ENCODE measurements around the gene FGF14.
A peak's percentile ranks its signal among the peaks of the same experiment; 100 is the strongest.
"Not testable (repeated sequence)": the region's sequence is repeated elsewhere in the genome, so short reads cannot be mapped to it uniquely, and the experiment has no call there.

The FGF14 gene

GRCh38 chr13:101838323-101838722 lies 563.5 kb downstream of the FGF14 start:
- peak; percentile 77 for DNase-seq

DNA sequence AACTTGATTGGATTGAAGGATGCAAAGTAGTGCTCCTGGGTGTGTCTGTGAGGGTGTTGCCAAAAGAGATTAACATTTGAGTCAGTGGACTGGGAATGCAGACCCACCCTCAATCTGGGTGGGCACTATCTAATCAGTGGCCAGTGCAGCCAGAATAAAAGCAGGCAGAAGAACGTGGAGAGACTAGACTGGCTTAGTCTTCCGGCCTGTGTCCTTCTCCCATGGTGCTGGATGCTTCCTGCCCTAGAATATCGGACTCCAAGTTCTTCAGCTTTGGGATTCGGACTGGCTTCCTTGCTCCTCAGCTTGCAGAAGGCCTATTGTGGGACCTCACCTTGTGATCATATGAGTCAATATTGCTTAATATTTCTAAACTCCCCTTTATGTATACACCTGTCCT lies 564.1 kb downstream of the FGF14 start:
- DNase-seq, result not testable (repeated sequence)

DNA sequence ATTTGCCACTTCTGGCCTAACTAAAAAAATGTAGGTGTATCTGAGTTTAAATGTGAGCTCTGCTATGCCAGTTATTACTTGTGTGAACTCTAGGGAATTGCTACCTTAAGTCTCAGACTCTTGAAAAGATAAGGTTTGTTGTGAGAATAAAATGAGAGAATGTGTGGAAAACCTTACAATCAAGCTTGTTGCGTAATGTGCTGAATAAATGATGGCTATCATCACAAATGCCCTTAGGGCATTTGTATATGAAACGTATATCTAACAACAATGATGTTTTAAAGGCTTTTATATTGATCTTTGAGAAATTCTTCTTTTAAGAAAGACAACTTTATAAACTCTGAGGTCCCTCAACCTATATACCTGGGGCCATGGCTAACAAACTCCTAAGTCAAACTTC lies 564.6 kb downstream of the FGF14 start:
- no peak for DNase-seq

DNA sequence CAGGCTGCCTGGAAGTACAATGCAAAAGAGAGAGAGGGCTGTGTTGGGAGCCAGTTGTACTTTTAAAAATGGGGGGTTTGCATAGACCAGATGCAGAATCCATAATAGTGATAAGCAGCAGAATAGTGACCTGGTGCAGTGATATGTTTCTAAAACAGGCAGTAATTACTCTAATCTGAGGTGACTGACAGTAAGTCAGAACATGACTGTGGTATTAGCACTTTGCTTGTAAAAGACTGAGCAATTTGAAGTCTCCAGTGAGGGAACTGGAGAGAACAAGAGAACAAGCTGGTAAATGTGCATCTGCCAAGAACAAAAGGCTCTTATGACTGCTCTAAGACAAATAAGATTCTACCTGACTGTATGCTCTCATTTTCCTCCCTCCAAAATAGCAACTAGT lies 565.9 kb downstream of the FGF14 start:
- no peak for DNase-seq

DNA sequence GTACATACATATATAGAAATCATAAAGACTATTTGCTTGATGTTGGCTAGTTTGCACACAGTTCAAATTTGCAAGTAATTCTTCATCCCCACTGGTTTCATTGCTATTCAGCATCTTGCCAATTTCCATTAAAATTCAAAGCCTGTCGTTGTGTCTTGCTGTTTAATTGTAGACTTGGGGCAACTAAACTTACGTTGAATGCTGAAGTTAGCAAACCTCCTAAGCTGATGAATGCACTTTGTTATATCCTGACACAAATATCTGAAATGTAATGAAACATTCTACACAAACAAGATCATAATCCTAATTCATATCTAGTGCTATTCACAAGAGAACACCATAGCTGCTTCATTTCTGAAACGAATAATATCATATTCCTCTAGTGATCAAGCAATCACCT lies 568.2 kb downstream of the FGF14 start:
- no peak for DNase-seq

- DNase-seq, result no peak
Observed at GRCh38 chr13:101830035-101830434, 571.8 kb downstream of the FGF14 start.

GRCh38 chr13:101829484-101829883 lies 572.4 kb downstream of the FGF14 start:
- no peak for DNase-seq

DNA sequence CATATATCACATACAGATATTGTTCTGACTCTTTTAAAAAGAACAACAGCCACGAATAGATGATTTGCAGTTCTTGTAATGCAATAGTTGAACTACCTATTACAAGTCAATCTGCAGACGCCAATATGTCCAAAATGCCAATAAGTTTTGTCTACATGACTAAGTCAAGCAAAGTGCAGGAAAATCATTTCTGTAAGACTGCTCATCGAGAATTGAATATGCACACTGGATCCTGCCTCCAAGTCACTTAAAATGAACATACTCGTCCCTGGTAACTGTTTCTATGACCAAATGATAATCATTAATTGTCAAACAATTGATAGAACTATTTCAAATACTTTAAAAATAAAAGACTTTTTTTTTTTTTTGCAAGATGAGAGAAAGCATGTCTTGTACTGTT lies 573.7 kb downstream of the FGF14 start:
- no peak for DNase-seq

GRCh38 chr13:101817898-101818297 lies 584.0 kb downstream of the FGF14 start:
- DNase-seq, result no peak

DNA sequence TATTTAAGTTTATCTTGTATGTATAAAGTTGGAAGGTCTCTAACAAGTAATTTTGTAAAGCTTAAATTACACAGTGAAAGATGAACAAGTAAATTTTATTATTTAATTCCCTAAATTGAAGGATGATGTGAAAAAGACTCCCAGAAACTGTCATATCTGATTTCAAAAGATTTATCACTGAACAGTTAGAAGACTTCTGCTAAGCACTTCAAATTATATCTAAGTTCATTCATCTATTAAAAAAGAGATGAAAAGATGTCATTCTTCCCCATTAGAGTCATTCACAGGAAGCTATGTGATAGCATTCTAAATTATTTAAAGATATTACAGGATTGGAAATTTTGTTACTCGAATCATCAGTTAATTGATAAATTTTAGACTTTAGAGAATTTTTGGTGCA lies 590.0 kb downstream of the FGF14 start:
- DNase-seq, result no peak

GRCh38 chr13:101811284-101811839 lies 590.5 kb downstream of the FGF14 start:
- no peak for DNase-seq

GRCh38 chr13:101799196-101799595 lies 602.7 kb downstream of the FGF14 start:
- no peak for DNase-seq

GRCh38 chr13:101798437-101798836 lies 603.4 kb downstream of the FGF14 start:
- no peak for DNase-seq

DNA sequence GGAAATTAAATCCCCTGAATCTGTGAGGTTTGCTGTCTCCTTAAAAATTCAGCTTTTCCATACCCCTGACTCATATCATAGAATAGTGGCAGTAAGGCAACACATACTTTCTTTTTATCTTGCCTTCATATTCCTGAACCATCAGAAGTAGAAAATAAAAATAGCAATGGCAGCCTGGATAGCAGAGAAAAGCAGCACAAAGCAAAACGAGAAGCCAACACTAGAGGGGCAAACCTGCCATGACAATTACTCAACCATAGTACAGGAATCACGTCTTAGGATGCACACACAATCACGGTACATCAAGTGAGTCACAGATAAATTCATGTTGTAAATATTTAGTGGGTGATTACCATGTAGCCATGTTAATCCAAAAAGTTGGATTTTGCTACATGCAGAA lies 606.4 kb downstream of the FGF14 start:
- DNase-seq, result no peak

DNA sequence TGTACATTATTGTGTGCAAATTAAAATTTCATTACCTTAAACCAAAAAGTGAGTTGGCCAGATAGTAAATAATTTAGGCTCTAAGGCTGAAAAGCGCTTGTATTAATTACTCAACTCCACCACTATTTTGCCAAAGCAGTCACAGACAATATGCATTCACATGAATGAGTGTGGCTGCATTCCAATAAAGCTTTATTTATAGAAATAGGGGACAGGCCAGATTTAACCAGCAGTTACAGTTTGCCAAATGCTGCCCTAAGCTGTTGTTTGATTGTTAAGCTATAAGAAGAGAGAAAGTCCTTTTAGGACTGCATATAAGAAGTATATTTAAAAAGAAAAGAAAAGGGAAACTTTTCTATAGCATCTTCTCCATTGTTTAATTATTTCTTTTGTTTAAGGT lies 606.8 kb downstream of the FGF14 start:
- no peak for DNase-seq

DNA sequence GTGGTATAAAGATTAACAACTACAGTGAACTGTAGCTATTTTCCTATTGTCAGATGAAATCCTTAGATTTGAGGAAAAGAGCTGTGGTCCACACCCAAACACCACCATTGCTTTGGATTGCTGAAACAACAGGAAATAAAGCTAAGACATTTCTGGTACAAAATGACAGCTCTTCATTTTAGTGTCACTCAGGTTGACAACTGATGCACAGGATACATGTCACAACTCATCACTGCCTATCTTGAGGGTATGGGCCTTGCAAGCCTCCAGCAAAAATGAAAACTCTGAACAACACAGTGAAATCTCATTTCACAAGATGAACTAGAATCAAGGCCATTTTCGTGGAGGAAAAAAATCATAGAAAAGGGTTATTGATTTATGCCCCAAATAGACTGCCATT lies 609.7 kb downstream of the FGF14 start:
- no peak for DNase-seq

DNA sequence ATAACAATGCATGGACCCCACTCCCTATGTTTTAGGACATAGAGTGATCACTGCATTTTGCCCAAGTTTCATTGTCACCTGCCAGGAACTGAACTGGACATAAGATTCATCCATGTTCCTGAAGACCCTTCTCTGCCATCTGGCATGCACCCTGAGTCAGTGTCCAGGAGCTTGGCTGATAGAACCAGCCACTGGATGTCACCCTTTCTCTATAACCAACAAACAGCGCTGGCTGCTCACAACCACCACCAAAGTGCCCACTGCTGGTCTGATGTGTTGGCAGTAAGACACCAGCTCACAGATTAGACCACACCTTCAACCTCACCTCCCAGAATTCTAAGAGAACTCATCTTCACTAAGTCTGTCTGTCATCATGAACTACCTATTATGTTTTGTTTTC lies 616.0 kb downstream of the FGF14 start:
- peak; percentile 46 for DNase-seq

GRCh38 chr13:101784313-101784712 lies 617.5 kb downstream of the FGF14 start:
- DNase-seq, result no peak

DNA sequence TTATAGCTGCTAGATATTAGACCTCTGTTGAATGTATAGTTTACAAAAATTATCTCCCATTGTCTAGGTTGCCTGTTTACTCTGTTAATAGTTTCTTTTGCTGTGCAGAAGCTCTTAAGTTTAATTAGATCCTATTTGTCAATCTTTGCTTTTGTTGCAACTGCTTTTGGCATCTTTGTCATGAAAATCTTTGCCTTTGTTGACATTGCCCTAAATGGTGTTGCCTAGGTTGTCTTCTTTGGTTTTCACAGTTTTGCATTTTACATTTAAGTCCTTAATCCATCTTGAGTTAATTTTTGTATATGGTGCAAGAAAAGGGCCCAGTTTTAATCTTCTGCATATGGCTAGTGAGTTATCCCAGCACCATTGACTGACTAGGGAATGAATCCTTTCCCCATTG lies 618.3 kb downstream of the FGF14 start:
- no peak for DNase-seq

- no peak for DNase-seq
Observed at GRCh38 chr13:101780211-101780610, 621.6 kb downstream of the FGF14 start.

GRCh38 chr13:101779147-101779546 lies 622.7 kb downstream of the FGF14 start:
- DNase-seq, result no peak

- DNase-seq, result no peak
Observed at GRCh38 chr13:101775267-101775666, 626.6 kb downstream of the FGF14 start.

GRCh38 chr13:101774393-101774792 lies 627.5 kb downstream of the FGF14 start:
- DNase-seq, result no peak

DNA sequence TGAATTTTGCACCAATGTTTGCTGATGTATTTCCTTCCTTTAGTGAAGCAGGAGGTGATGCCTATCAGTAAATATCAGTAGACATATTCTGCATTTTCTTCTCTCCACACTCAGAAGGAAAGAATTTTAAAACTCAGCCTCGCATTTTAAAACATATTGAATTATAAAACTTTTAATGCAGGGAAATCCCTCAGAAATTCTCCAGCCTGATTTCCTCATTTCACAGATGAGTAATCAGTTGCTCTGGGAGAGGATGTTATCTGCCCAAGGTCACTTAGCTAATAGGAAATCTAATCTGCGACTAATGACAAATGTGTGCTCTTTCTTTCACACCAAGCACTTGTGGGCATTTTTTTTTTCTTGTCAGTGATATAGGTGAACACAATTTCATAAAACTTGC lies 628.8 kb downstream of the FGF14 start:
- DNase-seq, result no peak

- DNase-seq, result no peak
Observed at GRCh38 chr13:101767131-101767530, 634.7 kb downstream of the FGF14 start.

DNA sequence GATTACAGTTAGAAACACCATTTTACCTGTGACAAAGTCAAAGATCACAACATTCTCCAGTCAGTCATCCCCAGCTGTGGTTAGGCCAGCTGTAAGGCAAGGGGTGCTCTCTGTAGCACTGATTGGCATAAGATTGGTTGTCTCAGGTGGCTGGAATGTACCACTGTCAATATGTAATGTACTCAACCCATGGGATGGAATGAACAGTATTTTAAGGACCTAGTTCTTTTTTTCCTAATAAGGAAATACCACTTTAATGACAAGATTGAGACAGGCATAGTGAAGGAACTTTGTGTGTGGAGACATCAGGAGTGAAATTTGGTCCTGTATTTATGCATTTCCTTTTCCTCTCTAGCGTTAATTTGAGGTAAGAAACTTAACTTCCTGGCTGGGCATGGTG lies 638.7 kb downstream of the FGF14 start:
- peak; percentile 25 for DNase-seq
